ENCODE measurements around the gene NOS1AP.

NOS1AP gene

DNA sequence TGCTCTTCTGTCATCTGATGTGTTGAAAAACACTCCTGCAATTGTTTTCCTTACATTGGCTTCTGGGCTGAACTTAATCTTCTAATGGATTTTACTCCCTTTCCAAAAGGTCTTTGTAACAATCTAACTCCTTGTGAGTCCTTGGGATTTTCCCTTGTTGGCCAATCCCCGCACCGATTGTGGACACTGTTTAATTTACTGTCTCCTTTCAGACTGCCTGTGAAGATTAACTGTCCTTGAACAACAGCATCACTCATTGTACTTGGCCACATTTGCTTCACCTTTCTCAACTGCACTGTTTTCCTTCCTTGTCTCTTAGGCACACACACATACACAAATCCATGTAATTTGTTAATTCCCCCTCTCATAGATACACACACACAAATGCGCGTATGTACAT lies 186.8 kb downstream of the NOS1AP start:
- DNase-seq (ENCODE audit: low spot score): no peak

DNA sequence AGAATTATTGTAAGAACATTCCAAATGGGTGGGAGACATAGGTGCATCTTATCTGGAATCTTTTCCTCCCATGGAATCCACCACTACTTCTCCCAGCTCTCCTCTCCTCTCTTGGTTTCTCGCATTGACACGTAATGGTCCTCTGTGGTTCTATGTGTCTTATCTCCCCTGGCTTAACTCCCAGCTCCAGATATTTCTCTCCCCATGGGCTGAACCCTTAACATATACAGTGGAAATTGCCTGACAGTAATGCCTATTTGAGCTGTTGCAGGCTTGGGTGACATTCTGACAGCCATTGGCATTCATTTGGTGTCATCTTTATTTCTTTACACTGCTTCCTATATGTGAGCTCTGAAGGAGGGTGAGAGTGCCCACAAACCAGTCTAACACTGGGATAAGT lies 188.9 kb downstream of the NOS1AP start:
- no peak for DNase-seq (ENCODE audit: low spot score)

DNA sequence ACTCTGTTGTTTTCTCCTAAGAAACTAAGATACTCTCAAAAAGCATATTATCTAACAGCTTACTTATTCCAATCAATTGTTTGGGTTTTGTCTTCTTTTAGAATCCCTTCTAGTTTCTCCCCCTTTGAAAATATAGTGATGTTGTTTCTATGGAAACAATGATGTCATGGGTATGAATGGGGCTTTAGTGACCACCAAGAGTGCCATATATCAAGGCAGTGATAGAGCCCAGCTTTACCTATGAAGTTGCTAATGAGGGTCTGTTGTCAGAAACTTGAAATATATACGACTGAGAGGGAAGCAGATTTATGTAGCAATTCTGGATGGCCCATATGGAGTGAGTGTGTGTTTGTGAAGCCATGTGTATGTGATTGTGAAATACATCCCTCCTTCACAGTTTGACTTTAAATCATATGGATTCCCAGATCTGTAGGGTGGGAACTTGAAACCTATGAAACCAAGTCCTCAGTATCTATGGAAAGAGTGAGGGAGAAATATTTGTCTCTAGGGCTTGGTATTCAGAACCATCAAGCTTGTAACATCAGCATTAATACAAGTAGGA lies 190.5 kb downstream of the NOS1AP start:
- DNase-seq (ENCODE audit: low spot score): no peak

DNA sequence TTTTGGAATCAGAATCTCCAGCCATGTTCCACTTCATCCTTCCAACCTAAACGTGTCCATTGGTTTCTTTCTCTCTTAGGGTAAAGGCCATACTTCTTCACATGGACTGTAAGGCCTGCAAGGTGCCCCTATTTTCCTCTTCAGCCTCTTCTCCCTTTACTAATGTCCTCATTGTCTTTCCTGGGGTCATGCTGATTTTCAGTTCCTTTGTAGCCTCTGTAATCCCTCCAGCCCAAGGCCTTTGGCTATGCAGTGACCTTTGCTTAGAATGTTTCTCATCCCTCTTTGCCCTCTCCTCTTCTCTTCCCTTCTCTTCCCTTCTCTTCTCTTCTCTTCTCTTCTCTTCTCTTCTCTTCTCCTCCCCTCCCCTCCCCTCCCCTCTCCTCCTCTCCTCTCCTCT lies 194.6 kb downstream of the NOS1AP start:
- no peak for DNase-seq (ENCODE audit: low spot score)

DNA sequence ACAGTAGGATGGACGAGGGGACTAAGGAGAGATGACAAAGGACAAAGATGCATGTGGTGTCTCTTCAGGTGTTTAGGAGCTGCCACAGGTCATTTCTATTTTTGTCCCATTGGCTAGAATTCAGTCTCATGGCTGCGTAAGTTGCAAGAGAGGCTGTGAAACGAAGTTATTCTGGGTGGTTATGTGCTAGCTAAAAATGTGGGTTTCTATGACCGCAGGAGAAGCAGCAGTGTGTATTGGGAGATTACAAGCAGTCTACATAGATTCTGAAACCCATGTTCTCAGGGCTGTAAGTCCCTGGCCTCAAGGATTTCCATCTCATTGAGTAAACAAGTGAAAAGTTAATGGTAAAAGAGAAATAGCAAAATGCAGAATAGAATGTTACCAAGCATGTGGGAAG lies 196.5 kb downstream of the NOS1AP start:
- DNase-seq (ENCODE audit: low spot score): no peak

DNA sequence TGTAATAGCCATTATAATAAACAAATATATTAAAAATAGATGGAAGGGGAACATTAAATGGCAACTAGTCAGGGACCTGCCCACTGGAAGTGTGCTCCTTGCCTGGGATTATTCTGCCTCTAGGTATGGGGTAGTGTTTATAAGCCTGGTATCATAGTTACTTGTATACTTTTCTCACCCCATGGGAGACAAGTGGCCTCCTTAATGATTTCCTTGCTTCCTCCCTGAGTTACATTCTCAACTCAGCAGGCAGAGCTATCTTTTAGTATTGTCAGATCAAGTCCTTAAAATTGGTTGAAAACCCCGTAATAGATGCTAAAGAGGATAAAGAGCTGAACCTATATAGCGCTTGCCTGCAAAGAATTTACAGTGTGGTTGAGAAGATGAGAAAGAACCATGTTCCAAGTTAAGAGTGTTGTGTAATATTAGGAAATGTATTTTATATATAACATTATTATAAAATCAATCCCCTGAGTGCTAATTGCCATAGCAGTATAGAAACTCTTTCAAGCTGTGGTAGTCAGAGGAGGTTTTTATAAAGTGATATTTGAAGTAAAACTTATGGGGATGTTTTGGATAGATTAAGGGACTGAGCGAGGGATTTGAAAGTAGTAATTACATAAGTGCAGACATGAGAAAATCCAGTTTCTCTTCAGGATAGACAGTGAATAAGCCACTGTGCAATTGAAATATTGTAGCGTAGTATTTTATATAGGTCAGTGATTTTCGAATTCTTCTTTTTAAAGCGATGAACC lies 200.7 kb downstream of the NOS1AP start:
- DNase-seq (ENCODE audit: low spot score): no peak

DNA sequence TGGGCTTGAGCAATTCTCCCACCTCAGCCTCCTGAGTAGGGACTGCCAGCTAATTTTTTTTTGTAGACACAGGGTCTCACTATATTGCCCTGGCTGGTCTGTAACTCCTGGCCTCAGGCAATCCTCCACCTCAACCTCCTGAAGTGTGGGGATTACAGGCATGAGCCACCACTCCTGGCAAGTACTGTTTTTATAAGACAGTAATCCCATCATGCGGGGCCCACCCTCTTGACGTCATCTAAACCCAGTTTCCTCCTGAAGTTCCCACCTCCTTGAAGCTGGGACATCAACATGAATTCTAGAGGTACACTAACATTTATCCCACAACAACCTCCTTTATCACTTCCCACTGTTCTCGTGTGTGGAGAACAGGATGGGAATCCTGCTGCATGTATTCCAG lies 202.5 kb downstream of the NOS1AP start:
- DNase-seq (ENCODE audit: low spot score): no peak

DNA sequence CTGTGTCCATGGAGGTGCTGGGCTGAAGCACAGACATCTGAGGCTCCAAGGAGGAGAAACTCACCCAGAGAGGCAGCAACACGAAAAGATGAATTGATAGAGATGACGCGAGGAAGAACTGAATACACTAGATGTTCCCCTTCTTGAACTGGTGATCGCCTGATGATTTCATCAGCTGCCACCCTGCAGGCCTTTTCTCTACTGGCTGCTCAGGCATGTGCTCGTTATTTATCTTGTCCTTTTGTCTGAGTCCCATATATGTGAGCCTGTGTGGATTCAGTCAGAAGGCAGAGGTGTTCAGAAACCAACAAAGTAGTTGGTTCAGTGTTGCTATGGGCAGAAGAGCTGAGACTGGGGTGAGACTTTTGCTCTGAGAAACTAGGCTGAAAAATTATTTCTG lies 202.9 kb downstream of the NOS1AP start:
- DNase-seq (ENCODE audit: low spot score): no peak

DNA sequence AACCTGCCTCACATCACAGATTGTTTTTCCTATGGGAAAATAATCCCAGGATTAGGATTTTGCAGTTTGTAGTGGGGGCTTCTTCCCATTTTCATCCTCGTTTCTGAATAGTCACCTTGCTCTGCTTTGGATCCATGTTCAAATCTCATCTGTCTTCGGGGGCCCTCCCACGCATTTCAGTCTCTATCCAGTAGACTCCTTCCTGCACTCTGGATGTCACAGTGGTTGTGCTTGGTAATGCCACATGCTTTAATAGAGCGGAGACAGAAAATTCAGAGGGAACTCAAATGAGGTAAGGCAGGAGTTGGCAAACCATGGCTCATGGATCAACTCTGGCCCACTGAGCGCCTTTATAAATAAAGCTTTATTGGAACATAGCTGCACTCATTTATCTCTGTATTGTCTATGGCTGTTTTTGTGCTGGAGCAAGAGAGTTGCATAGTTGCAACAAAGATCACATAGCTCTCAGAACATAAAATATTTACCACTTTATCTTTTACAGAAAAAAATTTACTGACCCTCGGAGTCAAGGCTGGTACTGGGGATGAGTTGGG lies 206.2 kb downstream of the NOS1AP start:
- DNase-seq (ENCODE audit: low spot score): no peak

DNA sequence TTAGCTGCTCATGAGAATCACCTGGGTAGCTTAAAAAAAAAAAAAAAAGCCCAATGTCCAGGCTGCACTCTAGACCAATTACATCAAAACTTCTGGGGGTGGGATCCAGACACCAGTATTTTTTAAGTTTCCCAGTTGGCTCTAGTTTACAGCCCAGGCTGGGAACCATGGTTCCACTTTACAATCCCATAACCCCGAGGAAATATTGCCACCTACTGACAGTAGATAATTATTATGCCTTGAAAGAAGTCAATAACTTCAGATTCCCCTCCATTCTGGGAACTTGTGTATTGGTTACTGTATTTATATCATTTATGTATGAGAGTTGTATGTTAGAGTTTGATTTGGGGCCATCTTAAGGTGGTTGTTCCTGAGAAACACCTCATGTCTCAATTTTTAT lies 207.0 kb downstream of the NOS1AP start:
- no peak for DNase-seq (ENCODE audit: low spot score)

DNA sequence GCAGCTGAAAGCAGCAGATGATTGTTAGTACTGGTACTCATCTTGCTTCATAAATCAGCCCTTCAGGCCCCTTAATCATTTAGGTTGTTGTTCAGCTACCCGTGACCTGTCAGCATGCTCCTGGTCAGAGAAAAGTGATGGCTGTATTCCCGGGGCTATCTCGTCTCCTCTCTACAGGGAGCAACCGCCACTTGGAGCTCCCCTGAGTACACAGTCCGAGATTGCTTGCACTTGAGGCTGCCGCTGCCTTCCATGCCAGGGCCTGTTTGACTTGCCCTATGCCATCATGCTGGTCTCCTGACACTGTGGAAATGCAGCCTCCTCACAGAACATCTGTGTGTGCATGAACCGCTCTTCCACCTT lies 209.6 kb downstream of the NOS1AP start:
- no peak for DNase-seq (ENCODE audit: low spot score)

DNA sequence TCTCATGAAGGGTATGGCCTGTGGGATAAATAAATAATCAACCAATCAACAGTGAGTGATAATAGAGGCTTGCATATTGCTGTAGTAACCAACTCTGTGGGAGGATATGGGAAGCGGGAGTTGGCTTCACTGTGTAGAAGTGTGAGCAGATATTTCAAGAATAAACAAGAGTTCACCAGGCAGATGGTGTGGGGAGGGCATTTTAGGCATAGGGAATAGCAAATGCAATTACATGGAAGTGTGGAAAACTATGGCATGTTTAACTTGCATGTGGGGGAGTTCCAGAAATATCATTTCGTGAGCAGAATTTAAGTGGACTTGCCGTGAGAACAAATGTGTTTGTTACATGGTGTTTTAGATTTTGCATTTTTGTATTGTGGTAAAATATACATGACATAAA lies 211.9 kb downstream of the NOS1AP start:
- DNase-seq (ENCODE audit: low spot score): no peak

DNA sequence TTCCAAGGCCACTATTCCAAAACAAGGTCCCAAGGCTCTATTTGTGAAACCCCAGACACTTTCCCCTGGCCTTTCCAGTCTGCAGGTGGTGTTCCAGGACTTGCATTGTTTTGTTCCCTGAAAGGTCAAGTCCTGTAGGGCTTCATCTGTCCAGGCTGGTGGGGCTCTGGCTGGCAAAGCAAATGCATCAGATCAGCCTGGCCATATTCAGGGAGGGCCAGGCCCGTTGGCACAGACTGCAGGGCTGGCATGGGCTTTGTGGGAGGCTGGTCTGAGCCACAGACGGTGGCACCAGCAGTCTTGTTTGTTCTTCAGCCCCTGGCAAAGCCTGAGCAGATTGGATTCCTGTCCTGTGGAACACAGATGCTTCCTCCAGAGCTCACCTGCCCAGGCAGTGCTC lies 214.2 kb downstream of the NOS1AP start:
- no peak for DNase-seq (ENCODE audit: low spot score)

DNA sequence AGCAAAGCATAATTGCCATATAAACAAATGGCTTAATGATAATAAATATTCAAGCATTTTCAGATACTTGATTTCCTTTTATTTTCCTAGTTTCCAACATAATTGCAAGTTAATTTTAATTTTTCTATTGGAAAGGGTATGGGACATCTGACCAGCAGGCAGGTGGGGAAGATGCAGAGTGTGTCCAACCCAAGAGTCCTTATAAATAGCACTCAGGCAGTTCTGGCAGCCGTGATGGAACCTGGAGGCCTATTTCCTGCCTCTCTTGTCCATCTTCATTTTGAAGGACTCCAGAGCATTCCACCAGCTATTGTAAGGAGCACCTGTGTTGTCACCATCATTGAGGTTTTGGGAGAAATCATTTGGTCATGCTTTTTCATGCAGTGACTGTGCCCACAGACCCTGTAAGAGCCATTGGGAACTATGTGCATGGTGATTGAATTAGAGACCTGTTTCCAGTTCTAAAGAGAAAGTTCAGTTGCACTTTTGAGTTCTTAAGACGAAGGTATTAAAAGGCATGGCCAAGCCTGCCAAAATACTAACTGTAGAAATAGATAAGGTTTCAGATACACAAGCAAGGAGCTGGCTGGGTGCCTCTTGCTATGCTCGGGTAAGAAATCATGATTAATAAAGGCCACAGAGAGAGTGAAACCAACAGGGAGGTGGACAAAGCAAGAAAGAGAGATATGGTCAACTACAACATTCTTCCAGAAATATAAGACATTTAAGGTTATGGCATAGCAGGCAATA lies 214.9 kb downstream of the NOS1AP start:
- no peak for DNase-seq (ENCODE audit: low spot score)

DNA sequence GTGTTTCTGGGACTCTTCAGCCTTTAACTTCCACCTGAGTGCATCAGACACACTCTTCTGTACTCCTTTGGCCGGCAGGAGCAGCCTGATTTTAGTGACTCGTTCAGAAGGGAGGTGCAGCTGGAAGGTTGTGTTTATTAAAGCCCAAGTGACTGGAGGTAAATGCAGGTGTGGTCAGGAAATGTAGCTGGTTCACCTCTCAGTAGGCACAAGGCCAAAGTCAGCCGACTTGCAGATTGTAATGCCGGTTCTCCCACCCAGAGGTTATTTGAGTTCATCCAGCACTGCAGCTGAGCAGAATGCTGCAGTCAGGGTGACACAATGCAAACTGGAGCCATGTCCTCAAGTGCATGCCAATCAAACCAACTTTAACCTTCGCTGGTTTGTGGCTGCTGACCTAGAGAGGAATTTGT lies 215.7 kb downstream of the NOS1AP start:
- DNase-seq (ENCODE audit: low spot score): no peak

DNA sequence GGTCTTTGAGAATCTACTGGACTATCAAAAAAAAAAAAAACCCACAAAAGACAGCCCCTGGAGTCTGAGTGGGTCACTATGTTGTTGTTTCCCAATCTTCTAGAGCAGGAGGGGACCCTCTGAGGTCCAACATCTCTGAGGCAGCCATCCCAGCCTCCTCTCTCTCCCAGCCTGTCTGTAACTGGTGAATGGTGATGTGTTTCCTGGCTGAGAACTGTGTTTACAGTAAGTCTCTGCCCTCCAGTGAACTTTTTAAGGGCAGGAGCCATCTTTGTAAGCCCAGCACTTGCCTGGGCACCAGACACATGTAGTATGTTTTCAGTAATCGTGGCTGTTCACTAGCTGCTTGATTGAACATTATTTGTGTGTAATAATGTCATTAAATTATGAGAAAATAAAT lies 221.5 kb downstream of the NOS1AP start:
- no peak for DNase-seq (ENCODE audit: low spot score)

DNA sequence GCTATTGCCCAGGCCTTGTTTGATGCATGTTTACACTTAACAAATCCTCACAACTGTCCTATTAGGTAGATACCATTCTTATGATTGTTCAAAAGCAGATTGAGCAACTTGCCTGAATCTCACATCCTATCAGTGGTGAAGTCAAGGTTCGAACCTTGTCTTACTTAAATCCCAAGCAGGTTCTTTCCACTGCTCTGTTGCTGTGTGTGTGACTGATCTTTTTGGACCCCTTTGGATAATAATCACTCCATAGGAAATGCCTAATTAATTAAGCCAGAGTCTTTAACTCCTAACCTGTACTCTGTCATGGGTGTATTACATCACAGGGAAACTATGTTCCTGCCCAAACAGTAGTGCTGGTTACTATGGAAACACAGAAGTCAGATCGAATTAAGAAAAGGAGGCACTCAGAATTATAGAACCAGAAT lies 222.9 kb downstream of the NOS1AP start:
- no peak for DNase-seq (ENCODE audit: low spot score)

DNA sequence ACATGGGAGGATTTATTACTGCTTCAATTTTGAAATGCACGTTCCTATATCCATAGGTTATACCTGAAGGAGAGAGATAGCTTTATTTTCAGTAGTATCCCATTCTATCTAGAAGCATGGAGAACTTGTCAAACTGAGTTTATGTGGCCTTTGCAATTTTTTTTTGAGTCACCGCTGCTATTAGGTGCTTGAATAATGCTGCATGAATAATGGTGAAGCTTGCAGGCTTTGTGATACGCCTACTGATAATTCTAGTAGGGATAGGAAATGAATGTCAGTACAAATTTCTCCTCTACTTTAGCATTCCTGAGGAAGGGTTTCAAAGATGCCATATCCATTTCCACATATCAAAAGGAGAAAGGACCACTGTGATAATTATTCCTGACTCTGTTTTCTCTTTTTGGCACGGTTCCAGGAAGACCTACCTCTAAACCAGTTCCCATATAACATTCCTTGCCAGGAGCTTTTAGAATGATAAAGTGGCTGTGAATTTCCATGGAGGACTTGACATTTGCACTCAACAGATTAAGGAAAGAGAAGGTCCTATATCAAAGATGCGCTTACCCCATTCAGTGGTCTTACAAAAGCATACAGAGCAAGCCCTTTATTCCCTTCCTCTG lies 223.7 kb downstream of the NOS1AP start:
- DNase-seq (ENCODE audit: low spot score): no peak

DNA sequence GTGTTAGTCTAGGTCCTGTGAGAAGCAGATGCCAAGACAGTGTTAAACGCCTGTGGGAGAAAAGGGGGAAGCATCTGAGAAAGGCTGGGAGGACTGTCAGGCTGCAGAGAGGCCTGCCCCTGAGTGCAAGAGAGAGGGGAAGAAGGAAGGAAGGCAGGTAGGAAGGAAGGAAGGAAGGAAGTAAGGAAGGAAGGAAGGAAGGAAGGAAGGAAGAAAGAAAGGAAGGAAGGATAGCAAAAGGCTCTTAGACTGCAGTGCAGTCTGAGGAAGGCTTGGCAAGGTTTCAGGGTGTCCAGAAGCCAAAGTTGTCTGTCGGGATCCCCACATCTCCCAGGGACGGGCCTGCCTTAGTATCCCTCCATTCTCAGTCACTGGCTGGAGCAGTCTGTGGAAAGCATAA lies 224.5 kb downstream of the NOS1AP start:
- no peak for DNase-seq (ENCODE audit: low spot score)

DNA sequence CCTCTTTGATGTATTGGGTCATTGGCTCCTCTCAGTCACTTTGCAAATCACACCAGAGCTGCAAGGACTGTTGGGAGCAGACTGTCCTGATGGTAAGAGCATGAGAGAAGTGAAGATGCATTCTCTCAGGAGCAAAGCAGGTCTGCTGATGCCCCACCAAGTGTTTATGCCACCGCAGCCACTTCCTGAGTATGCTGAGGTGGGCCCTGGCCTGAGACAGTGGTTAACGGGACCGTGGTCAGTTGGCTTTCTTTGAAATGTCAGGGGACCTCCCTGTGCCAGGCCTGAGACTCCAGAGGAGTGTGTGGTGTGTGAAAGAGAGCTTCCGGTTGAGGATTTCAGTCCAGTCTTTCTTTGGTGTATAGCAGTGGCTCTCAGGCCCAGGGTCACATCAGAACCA lies 227.7 kb downstream of the NOS1AP start:
- DNase-seq (ENCODE audit: low spot score): no peak

DNA sequence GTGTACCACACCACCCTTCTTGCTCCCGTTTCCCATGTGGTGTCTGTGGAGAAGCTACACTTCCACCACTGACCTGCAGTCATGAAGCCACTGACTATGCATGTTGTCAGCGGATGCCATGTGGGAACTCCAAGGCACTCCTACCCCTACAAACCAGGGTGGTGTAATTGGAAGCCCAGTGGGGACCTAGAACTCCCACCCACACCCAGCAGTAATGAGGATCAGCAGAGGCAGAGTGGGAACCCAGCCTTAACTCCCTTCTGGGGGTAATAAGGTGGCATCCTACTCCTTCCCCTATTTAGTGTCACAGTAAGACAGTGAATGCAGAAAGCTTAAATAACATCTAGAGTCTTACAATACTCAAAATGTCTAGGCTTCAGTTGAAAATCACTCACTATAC lies 228.8 kb downstream of the NOS1AP start:
- no peak for DNase-seq (ENCODE audit: low spot score)

DNA sequence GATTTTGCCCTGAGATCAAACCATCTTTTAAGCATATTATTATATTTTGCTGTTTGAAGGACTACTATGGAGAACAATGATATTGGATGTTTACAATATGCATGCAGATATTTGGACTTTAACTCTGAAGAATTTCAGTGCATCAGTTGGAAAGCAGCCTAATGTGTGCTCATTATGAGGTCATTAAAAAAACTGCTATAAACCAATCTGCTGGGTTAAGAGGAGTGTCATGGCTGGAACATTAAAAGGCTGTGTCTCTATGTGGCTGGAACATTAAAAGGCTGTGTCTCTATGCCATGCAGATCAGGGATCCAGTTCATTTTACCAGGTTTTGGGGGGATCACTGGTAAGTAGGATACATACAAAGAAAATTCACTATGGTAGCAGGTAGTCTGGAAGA lies 229.5 kb downstream of the NOS1AP start:
- no peak for DNase-seq (ENCODE audit: low spot score)
